ENCODE data around the gene ADGRD2.

ADGRD2 gene

DNA sequence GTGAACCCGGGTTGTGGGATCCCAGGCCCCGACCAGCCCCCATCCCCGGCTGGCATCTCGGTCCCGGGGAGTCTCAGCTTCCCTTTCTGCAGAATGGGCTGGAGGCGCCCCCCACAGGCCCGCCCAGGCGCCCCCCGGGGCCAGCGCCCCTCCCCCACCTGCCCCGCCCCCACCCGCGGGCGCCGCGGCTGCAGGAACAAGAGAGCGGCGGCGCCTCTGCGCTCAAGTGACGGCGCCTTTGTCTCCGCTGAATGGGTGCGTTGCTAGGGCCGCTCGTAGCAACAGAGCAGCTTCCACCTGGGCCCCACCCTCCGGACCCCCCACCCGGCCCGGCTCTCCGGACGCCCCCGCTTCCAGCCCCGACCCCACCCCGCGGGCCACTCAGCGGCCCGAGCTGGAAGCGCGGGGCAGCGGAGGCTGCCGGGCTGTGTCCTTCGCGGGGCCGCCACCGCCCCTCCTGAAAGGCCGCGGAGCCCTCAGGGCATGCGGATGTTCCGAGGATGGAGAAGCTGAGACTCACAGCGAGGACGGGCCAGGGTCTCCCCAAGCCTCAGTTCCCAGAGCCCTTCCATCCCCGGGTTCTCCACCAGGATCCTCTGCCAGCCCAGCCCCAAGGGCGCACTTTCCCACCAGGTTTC is 27.5 kb downstream of the ADGRD2 start:
- FAIRE-seq (no peak), DNase-seq (ENCODE audit: extremely low spot score, insufficient read length, low read depth) (no peak)

DNA sequence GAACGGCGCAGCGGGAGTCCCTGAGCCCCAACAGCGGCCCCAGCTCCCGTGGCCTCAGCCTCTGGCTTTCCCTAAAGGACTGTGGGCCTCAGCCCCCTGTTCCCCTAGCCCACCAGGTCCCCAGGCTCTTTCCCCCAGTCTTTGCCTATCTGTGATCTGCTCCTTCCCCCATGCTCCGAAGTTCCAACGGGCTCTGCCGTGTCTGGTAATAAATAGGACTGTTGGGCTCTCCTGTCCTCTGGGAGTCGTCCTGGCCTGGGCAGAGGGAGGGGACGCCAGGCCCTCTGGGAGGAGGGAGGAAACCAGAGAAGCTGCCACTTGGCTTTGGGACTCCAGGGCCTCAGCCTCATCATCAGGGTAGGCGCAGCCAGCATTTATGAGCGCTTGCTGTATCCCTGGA is 28.1 kb downstream of the ADGRD2 start:
- DNase-seq (ENCODE audit: extremely low spot score, insufficient read length, low read depth): no peak
- FAIRE-seq: no peak

- FAIRE-seq (no peak), DNase-seq (ENCODE audit: extremely low spot score, insufficient read length, low read depth) (no peak)
Measured at GRCh38 chr9:124479371-124479770, 29.1 kb downstream of the ADGRD2 start.

- FAIRE-seq: no peak
- no peak for DNase-seq (ENCODE audit: extremely low spot score, insufficient read length, low read depth)
Measured at GRCh38 chr9:124479947-124480620, 29.8 kb downstream of the ADGRD2 start.

DNA sequence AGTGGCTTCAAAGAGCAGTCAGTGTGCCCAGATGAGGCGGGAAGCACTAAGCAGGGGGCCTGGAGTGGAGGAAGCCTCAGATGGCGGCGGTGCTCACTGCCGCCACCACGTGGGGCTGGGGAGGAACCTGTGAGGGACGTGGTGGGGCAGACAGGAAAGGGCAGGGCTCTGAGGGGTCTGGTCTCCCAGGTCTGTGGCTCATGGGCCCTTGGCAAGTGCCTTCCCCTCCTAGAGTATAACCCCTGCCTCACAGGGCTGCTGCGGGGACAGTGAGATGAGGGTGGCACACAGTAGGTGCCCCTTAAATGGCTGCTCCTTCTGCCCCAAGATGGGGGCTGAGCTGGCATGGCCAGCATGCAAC is 30.4 kb downstream of the ADGRD2 start:
- peak; percentile 55 for FAIRE-seq
- DNase-seq (ENCODE audit: extremely low spot score, insufficient read length, low read depth): peak; percentile 39

DNA sequence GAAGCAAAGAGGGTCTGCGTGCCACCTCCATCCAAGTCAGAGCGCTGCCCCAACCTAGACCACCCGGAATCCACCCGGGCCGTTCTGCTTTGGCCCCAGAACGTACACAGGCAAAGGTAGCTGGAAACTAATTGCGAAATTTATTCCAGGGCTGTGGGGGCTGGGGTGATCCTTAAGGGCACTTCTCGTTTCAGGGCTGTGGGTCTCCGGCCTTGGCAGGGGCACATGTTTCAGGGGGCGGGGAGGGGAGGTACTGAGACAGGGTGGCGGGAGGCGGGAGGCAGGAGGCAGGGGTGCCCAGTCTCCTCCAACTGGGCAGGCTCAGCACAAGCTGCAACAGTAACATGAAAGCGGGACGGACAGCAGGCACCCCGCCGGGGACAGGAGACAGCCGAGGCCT is 30.9 kb downstream of the ADGRD2 start:
- no peak for FAIRE-seq

GRCh38 chr9:124482431-124483031 is 32.3 kb downstream of the ADGRD2 start:
- FAIRE-seq (no peak), DNase-seq (ENCODE audit: extremely low spot score, insufficient read length, low read depth) (no peak)

More for the DNA sequence above, 30.9 kb downstream of the ADGRD2 start:
- DNase-seq (ENCODE audit: extremely low spot score, insufficient read length, low read depth): no peak

- no peak for FAIRE-seq
- no peak for DNase-seq (ENCODE audit: extremely low spot score, insufficient read length, low read depth)
Measured at GRCh38 chr9:124483481-124483880, 33.2 kb downstream of the ADGRD2 start.

GRCh38 chr9:124485201-124485600 is 35.0 kb downstream of the ADGRD2 start:
- DNase-seq (ENCODE audit: extremely low spot score, insufficient read length, low read depth): no peak
- FAIRE-seq: no peak

- FAIRE-seq (no peak), DNase-seq (ENCODE audit: extremely low spot score, insufficient read length, low read depth) (no peak)
Measured at GRCh38 chr9:124485936-124486335, 35.7 kb downstream of the ADGRD2 start.

DNA sequence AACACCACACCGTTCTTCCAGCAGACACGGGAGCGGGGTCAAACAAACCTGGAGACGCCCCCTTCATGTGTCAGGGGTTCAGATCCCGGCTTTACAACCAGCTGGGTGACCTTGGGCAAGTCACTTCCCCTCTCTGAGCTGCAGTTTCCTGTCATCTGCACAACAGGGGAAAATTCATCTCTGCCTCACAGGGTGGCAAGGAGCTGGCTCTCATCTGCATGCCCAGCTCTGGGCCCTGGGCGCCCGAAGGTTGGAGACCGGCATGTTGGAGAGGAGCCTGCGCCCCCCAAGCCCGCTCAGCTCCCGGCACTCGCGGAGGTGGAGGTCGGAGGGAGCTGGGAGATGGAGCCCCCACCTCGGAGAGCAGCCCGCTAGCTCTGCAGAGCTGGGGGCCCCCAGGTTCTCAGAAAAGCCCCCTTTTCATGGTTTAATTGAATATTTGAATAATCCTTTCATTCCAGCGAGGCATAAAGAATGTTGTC is 36.6 kb downstream of the ADGRD2 start:
- FAIRE-seq (no peak), DNase-seq (ENCODE audit: extremely low spot score, insufficient read length, low read depth) (no peak)

DNA sequence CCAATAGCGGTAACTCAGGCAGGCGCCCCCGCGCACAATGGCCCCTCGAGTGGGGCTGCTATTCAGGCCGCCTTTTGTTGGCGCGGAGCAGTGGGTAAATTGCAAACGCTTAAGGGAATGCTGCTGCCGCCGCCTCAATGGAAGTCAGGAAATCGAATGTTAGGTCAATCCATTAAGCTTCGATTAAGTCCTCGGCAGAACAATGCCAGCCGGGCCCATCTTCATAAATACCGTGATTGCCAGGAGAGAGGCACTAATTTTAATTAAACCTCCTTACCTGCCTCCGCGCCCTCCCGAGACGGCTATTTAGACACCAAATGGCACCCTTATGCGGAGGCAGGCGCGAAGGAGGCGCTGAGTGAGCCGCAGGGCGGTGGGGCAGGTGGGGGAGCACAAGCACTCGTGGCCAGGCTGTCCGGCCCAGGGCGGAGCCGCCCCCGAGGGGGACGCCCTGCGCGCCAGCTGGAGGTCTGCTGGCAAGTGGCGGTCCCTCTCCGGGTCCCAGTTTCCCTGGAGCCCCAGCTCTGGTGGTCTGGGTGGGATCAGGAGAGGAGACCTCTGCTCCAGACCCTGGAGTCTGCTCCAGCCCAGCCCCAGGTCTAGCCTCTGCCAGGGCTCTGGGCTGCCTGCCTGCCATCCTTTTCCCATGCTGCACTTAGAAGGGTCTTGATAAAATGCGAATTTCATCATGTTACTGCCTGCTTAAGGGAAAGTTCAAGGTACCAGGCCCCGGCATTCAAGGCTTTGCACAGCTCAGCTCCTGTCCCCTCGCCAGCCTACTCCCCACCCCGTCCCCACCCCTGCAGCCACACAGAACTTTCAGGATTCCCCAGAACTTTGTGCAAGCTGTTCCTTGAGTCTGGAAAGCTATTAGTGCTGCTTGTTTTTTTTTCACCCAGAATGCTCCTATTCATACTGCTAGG is 37.3 kb downstream of the ADGRD2 start:
- FAIRE-seq (no peak), DNase-seq (ENCODE audit: extremely low spot score, insufficient read length, low read depth) (no peak)

GRCh38 chr9:124488641-124489210 is 38.5 kb downstream of the ADGRD2 start:
- FAIRE-seq (no peak), DNase-seq (ENCODE audit: extremely low spot score, insufficient read length, low read depth) (no peak)

GRCh38 chr9:124489222-124489621 is 39.0 kb downstream of the ADGRD2 start:
- DNase-seq (ENCODE audit: extremely low spot score, insufficient read length, low read depth) (no peak), FAIRE-seq (no peak)

GRCh38 chr9:124490004-124490403 is 39.8 kb downstream of the ADGRD2 start:
- FAIRE-seq: no peak
- no peak for DNase-seq (ENCODE audit: extremely low spot score, insufficient read length, low read depth)

- FAIRE-seq: no peak
- no peak for DNase-seq (ENCODE audit: extremely low spot score, insufficient read length, low read depth)
Measured at GRCh38 chr9:124491049-124491975, 41.1 kb downstream of the ADGRD2 start.

GRCh38 chr9:124492818-124493217 is 42.6 kb downstream of the ADGRD2 start:
- no peak for FAIRE-seq
- DNase-seq (ENCODE audit: extremely low spot score, insufficient read length, low read depth): no peak

DNA sequence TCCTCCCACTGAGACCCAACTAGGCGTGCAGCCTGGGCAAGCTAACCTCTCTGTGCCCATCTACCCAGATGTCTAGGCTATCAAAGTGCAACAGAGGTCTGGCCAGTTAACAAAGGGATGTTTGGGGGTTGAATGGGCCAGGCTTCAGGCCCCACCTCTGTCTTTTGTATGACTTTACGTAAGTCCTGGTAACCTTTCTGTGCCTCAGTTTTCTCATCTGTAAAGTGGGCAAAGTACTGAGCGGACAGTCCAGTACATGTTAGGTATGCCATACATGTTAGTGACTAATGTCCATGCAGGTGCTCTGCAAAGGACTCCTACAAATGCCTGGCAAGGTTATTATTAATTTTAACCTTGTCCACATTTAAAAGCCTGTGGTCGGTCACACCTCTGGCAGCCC is 43.0 kb downstream of the ADGRD2 start:
- no peak for FAIRE-seq

More for the DNA sequence above, 43.0 kb downstream of the ADGRD2 start:
- DNase-seq (ENCODE audit: extremely low spot score, insufficient read length, low read depth): no peak
